Common myeloid progenitor, CD34-positive (primary cell): ENCODE data around the gene SETD3.

Experiments
- CTCF ChIA-PET: fragments of 350-600 bp; sonication (Branson Sonifier 250); formaldehyde crosslinking; loops from one replicate; lab custom pipeline; 2021; ENCODE audit warnings: antibody characterized with exemption; lab: Charles Lee
- POLR2A ChIA-PET: fragments of 350-600 bp; sonication (Branson Sonifier 250); formaldehyde crosslinking; loops from one replicate; lab custom pipeline; 2021; ENCODE audit warnings: antibody characterized with exemption; lab: Charles Lee
- DNase-seq, 3 donors: peaks; one replicate each; pipeline versions ENCODE4 v3.0.0 to v3.0.0-alpha.2; 2013
- H3K27ac ChIP-seq, 2 experiments: 1 replicate in 1 of 2; 2 replicates in 1 of 2; pipeline ENCODE4 v1.7.0; 2013; ENCODE audit warnings: inconsistent platforms in 2 of 2, low read length in 2 of 2, mild to moderate bottlenecking in 2 of 2, low read depth in 1 of 2, moderate library complexity in 1 of 2; ENCODE audit not compliant: severe bottlenecking in 2 of 2, insufficient read depth in 1 of 2, poor library complexity in 1 of 2
- H3K27me3 ChIP-seq, 5 experiments: replicated peaks in 2 of 5; 1 replicate in 3 of 5; 2 replicates in 2 of 5; pipeline versions ENCODE4 v1.6.1 to v1.7.0; 2013; ENCODE audit warnings: low read length in 4 of 5, mild to moderate bottlenecking in 2 of 5, moderate library complexity in 2 of 5, inconsistent platforms in 1 of 5; ENCODE audit not compliant: insufficient read depth in 5 of 5, control insufficient read depth in 4 of 5
- H3K36me3 ChIP-seq, 4 experiments: 1 replicate in 2 of 4; 2 replicates in 2 of 4; pipeline versions ENCODE4 v1.6.1 to v1.7.0; 2013; ENCODE audit warnings: low read length in 3 of 4, control low read depth in 1 of 4, mild to moderate bottlenecking in 1 of 4; ENCODE audit not compliant: control insufficient read depth in 4 of 4, insufficient read depth in 4 of 4
- H3K4me1 ChIP-seq, 4 experiments: 1 replicate in 3 of 4; 2 replicates in 1 of 4; pipeline versions ENCODE4 v1.6.1 to v1.7.1; 2013; ENCODE audit warnings: low read length in 3 of 4, mild to moderate bottlenecking in 3 of 4, control low read depth in 1 of 4, inconsistent platforms in 1 of 4, moderate library complexity in 1 of 4; ENCODE audit not compliant: control insufficient read depth in 4 of 4, insufficient read depth in 4 of 4; ENCODE audit errors: control extremely low read depth in 1 of 4
- H3K4me3 ChIP-seq, 7 experiments: 1 replicate in 4 of 7; 2 replicates in 3 of 7; pipeline versions ENCODE4 v1.5.1 to v1.7.0; 2013; ENCODE audit warnings: mild to moderate bottlenecking in 7 of 7, low read length in 6 of 7, moderate library complexity in 6 of 7, inconsistent platforms in 2 of 7, low read depth in 2 of 7, control low read depth in 1 of 7; ENCODE audit not compliant: insufficient read depth in 4 of 7, control insufficient read depth in 1 of 7; ENCODE audit errors: extremely low read depth in 1 of 7
- H3K9me3 ChIP-seq, 5 experiments: 1 replicate in 4 of 5; 2 replicates in 1 of 5; pipeline versions ENCODE4 v1.6.1 to v1.7.1; 2013; ENCODE audit warnings: low read length in 4 of 5, mild to moderate bottlenecking in 2 of 5, inconsistent platforms in 1 of 5, low read depth in 1 of 5, moderate library complexity in 1 of 5; ENCODE audit not compliant: control insufficient read depth in 4 of 5, insufficient read depth in 2 of 5; ENCODE audit errors: control extremely low read depth in 1 of 5
- WGBS: methylation state at CpG from one replicate; pipeline ENCODE4 v1.1.5; 2013; ENCODE audit not compliant: insufficient coverage; 5-methylcytosine and 5-hydroxymethylcytosine counted together

SETD3 gene

DNA sequence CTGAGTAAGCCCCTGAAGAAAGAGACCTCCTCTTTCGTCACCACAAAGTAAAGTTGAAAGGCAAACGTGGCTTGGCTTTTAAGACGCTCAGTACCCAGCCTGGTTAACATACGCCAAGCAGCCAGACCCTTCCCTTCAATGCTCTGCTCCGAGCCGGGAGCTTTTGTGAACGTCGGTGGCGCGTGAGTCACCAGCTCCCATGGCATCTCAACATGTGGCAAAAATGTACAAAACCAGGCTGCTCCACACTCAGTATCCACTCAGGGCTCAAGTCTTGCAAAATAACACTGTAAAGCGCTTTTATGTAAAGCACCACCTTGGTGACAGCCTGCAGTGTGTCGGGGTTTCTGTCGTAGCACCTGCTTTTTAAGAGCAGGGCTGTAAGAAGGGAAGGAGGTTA, 89.0 kb downstream of the SETD3 start:
- POLR2A ChIA-PET = no interaction called here
- peaks cover 0 to 2% (median 0%) of the 10 kb centered on the region in 5 experiments for H3K9me3 ChIP-seq
- 85% methylated on average over 13 of the region's 13 CpGs for WGBS
- H3K27me3 ChIP-seq = peaks cover 0 to 1% (median 0%) of the 10 kb centered on the region in 5 experiments
- H3K27ac ChIP-seq = no peak overlapping the region
- no peak overlapping the region for H3K4me3 ChIP-seq
- peaks cover 0 to 28% (median 13%) of the 10 kb centered on the region in 4 experiments for H3K36me3 ChIP-seq
- no peak for DNase-seq
- CTCF ChIA-PET = interaction anchor here (0.7 to 12.8 kb wide), 6 partner anchors 10 to 22 kb away, joined by 4 to 144 read pairs (median 9); no protein-coding TSS in a partner anchor
- H3K4me1 ChIP-seq = peaks cover 0 to 6% (median 0%) of the 10 kb centered on the region in 4 experiments

- Histone ChIP-seq H3K9me3 (peaks cover 0 to 2% (median 0%) of the 10 kb centered on the region in 5 experiments), H3K27me3 (peaks cover 0 to 15% (median 3%) of the 10 kb centered on the region in 5 experiments), H3K4me1 (peaks cover 0 to 6% (median 0%) of the 10 kb centered on the region in 4 experiments), H3K4me3 (no peak overlapping the region), H3K36me3 (peaks cover 0 to 10% (median 3%) of the 10 kb centered on the region in 4 experiments), H3K27ac (no peak overlapping the region)
- DNase-seq = peak; percentile 13 to 32 (median 15)
- CTCF ChIA-PET = interaction anchor here (0.8 to 12.8 kb wide), 8 partner anchors 8 to 69 kb away, joined by 3 to 144 read pairs (median 4); no protein-coding TSS in a partner anchor
- POLR2A ChIA-PET = no interaction called here
- whole genome bisulfite sequencing = 15% methylated on average over 17 of the region's 24 CpGs
These were observed 91.4 kb downstream of the SETD3 start for GRCh38 chr14:99389174-99389826.

GRCh38 chr14:99388286-99388685, 92.4 kb downstream of the SETD3 start:
- peaks cover 0 to 6% (median 0%) of the 10 kb centered on the region in 4 experiments for H3K4me1 ChIP-seq
- H3K27ac ChIP-seq = no peak overlapping the region
- DNase-seq = no peak
- H3K36me3 ChIP-seq = peaks cover 0 to 1% (median 0%) of the 10 kb centered on the region in 4 experiments
- H3K4me3 ChIP-seq = peak overlapping the region in 3 of 7 experiments; percentile 28 to 62 (median 40)
- peaks cover 0 to 15% (median 6%) of the 10 kb centered on the region in 5 experiments for H3K27me3 ChIP-seq
- ChIA-PET CTCF (interaction anchor here (0.8 to 12.8 kb wide), 6 partner anchors 8 to 68 kb away, joined by 3 to 144 read pairs (median 4); no protein-coding TSS in a partner anchor), POLR2A (no interaction called here)
- peaks cover 0 to 2% (median 0%) of the 10 kb centered on the region in 5 experiments for H3K9me3 ChIP-seq
- WGBS = 94% methylated on average over 11 of the region's 12 CpGs

DNA sequence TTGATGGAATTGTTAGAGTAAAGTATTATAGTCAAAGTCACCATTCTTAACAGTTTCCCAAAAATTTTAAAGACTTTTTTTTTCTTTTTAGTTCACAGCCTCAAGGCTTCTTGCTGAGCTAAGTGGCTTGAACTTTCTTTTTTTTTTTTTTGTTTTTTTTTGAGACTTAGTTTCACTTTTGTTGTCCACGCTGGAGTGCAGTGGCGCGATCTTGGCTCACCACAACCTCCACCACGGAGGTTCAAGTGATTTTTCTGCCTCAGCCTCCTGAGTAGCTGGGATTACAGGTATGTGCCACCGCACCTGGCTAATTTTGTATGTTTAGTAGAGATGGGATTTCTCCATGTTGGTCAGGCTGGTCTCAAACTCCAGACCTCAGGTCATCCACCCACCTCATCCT, 92.8 kb downstream of the SETD3 start:
- peaks cover 0 to 2% (median 0%) of the 10 kb centered on the region in 5 experiments for H3K9me3 ChIP-seq
- H3K27me3 ChIP-seq = peaks cover 0 to 17% (median 7%) of the 10 kb centered on the region in 5 experiments
- peak overlapping the region in 3 of 7 experiments; percentile 28 to 62 (median 40) for H3K4me3 ChIP-seq
- ChIA-PET CTCF (interaction anchor here (0.8 to 12.8 kb wide), 4 partner anchors 8 to 67 kb away, joined by 3 to 144 read pairs (median 6); no protein-coding TSS in a partner anchor), POLR2A (no interaction called here)
- peak in 2 of 3 donors; percentile 49 to 57 for DNase-seq
- H3K4me1 ChIP-seq = peaks cover 0 to 6% (median 0%) of the 10 kb centered on the region in 4 experiments
- WGBS = 7% methylated on average over 3 of the region's 5 CpGs
- no peaks in the 10 kb centered on the region for H3K36me3 ChIP-seq
- no peak overlapping the region for H3K27ac ChIP-seq

GRCh38 chr14:99384450-99385417, 95.9 kb downstream of the SETD3 start:
- H3K9me3 ChIP-seq = peaks cover 0 to 2% (median 0%) of the 10 kb centered on the region in 5 experiments
- CTCF ChIA-PET = interaction anchor here (1.1 to 1.3 kb wide), 2 partner anchors 8 to 14 kb away, joined by 3 to 4 read pairs; no protein-coding TSS in a partner anchor

GRCh38 chr14:99383472-99384449, 96.9 kb downstream of the SETD3 start:
- ChIA-PET CTCF (interaction anchor here (1.1 to 1.3 kb wide), 2 partner anchors 9 to 13 kb away, joined by 3 to 4 read pairs; no protein-coding TSS in a partner anchor), POLR2A (no interaction called here)
- Histone ChIP-seq H3K4me1 (peaks cover 0 to 6% (median 0%) of the 10 kb centered on the region in 4 experiments), H3K9me3 (peaks cover 0 to 2% (median 0%) of the 10 kb centered on the region in 5 experiments), H3K27ac (no peak overlapping the region), H3K36me3 (no peaks in the 10 kb centered on the region), H3K27me3 (peaks cover 0 to 32% (median 13%) of the 10 kb centered on the region in 5 experiments), H3K4me3 (no peak overlapping the region)
- WGBS = 94% methylated on average over 31 of the region's 36 CpGs
- DNase-seq = no peak

More at GRCh38 chr14:99384450-99385417, 95.9 kb downstream of the SETD3 start:
- Histone ChIP-seq H3K4me3 (no peak overlapping the region), H3K4me1 (peaks cover 0 to 6% (median 0%) of the 10 kb centered on the region in 4 experiments), H3K27ac (no peak overlapping the region), H3K27me3 (peaks cover 0 to 32% (median 13%) of the 10 kb centered on the region in 5 experiments), H3K36me3 (no peaks in the 10 kb centered on the region)
- no peak for DNase-seq
- WGBS = 90% methylated on average over 17 of the region's 20 CpGs
- POLR2A ChIA-PET = no interaction called here
